NCI-H748 (cell line): ENCODE results near the gene ACADVL.
"Not testable (repeated sequence)": the region's sequence is repeated elsewhere in the genome, so short reads cannot be mapped to it uniquely, and the experiment has no call there.

Experiments
- DNase-seq: peaks from one replicate; lab custom pipeline; 2025; ENCODE audit not compliant: unreplicated experiment; lab: John Stamatoyannopoulos, UW

ACADVL gene

DNA sequence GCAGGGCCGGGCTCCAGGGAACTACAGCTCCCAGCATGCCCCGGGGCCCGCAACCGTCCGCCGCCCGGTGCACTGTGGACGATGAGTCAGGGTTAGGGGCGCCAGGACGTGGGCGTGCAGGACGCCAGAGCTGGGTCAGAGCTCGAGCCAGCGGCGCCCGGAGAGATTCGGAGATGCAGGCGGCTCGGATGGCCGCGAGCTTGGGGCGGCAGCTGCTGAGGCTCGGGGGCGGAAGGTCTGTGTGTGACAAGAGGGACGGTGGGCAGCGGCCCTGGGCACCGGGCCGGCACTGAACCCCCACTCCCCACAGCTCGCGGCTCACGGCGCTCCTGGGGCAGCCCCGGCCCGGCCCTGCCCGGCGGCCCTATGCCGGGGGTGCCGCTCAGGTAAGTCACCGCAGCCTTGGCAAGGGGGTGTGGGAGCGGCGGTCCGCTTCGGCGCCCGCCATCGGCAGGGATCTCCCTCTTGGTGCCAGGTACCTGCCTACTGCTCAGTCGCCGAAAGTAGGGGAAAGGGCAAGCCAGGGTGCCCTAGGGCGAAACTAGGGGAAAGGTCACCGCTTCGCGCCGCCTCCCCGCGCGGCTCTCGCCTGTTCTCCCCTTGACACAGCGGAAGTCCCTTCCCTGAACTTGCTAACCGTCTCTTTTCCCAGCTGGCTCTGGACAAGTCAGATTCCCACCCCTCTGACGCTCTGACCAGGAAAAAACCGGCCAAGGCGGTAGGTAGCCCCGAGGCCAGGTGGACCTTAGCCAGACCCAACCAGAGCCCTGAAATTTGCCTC lies at the start of gene ACADVL, which contains the start of gene DLG4:
TSS of gene ACADVL (plus strand) at position 127 of the 781 bp plus-strand sequence. CDS start at position 174, 47 bp downstream.
TSS of gene DLG4 (minus strand) at position 25 of the 781 bp plus-strand sequence.
- peak; percentile 83 for DNase-seq

- not testable (repeated sequence) for DNase-seq
Observed at GRCh38 chr17:7172522-7173191, 47.1 kb upstream of the ACADVL start.

DNA sequence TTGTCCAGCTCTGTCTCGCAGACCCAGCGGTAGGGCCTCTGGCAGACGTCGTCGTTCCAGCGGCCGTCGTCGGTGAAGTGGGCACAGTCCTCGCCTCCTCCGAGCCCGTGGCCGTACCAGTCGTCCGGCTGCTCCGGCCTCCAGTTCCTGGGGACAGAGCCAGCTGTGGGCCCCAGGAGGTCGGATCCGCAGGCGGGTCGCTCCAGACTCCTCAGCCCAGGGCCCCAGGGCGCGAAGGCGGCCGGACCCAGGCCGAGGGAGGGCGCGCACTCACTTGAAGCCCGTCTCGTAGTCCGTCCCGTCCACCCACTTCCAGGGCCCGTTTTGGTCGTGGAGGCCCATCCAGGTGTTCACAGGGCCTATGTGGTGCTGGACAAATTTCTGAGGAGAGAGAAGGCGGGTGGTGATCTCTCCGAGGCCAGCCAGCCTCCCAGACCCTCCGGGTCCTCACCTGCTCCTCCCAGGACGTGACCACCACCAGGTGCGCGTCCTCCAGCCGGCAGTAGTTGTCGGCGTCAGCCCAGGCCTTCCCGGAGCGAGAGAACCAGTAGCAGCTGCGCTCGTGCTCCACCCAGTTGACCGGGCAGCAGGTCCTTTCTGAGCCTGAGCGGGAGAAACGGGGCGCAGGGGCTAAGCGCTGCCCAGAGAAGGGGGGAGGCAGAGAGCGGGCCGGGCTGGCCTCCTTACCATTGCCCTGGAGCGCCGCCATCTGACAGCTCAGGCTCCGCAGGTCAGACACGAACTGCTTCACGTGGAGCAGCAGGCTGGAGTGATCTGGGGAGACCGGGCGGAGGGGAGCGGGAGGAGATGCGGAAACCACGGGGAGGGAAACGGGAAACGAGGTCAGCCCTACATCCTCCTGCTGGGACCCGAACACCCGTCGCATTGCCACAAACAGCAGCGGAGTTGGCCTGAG lies 45.8 kb upstream of the ACADVL start:
- DNase-seq = peak; percentile 19

- DNase-seq = no peak
Observed at GRCh38 chr17:7174603-7175326, 45.0 kb upstream of the ACADVL start.

DNA sequence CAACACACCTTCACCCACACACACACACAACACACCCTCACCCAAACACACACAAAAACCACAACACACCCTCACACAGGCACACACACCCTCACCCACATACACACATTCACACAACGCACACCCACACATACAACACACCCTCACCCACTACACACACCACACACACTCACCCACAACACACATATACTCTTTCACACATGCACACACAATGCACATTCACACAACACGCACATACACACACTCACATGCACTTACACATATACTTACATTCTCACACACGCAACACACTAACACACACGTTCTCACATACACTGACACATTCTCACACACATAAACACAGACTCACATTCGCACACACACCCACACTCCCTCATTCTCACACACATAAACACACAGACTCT lies 44.4 kb upstream of the ACADVL start:
- DNase-seq = no peak

GRCh38 chr17:7176107-7176840 lies 43.5 kb upstream of the ACADVL start:
- no peak for DNase-seq

DNA sequence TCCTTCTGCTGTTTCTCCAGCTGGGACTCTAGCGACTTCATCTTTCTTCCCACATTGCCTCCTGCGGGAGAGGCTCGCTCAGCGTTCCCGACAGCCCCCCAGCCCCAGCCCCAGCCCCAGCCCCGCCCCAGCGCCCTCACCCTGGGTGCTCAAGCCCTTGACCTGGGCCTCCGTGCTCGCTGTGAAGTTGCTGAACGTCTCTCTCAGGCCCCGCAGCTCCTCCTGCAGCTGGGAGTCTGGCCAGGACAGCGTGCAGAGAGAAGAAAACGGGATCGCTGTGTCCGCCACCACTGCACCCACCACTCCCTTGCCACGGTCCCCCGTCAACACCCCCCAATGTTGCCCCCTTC lies 42.9 kb upstream of the ACADVL start:
- DNase-seq = peak; percentile 35

DNA sequence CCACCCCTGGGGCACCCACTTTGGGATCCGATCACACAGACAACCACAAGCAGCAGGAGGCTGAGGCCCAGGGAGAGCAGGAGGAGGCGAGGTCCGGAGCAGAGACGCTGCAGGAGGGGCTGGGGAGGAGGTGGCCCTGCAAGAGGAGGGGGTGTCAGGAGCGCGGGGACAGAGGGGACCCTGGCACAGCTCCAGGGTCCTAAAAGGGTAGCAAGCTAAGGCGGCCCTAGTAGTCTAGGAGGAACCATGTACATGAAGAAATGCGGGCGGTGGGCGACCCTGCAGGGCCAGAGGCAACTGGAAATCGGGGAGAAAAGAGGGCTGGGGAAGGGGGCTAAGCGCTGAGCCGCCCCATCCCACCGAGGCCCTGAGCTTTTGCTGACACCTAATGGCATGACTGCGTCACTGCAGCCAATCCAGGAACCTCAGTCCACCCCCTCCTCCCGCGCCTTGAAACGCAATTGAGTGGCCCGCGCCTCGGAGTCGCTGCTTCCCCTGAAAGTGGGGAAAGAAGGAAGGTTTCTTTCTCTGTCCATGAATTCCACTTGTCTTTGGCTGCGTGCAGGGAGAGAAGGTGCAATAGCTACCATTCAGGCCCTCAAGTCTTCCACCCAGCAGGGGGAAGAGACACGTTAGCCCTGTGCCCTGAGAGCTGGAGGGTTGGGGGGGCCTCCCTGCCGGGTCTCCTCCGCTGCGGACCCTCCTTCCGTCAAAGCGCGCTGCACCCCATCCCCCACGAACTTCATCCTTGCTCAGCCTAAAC lies 42.4 kb upstream of the ACADVL start:
- DNase-seq = peak; percentile 86

GRCh38 chr17:7177954-7178477 lies 41.7 kb upstream of the ACADVL start:
- peak; percentile 82 for DNase-seq

DNA sequence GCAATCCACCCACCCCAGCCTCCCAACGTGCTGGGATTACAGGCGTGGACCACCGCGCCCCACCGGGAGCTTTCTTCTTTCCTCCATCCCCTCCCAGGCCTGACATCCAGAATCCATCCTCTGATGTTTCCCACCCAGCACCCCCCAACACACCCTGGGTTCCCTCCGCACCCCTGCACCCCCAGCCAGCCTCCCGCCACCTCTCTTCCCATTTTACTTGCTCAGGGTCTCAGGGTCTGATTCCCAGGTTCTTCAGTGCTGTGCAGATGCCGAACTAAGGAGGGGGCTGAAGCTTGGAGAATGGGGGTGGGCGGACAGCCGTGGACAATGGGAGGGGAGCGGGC lies 40.8 kb upstream of the ACADVL start:
- DNase-seq = no peak

GRCh38 chr17:7179317-7180254 lies 40.2 kb upstream of the ACADVL start, which contains the start of gene ASGR1:
Gene ASGR1, minus strand, starts transcription at chr17:7179370. Its CDS starts 807 bp downstream, at chr17:7178563.
- DNase-seq = no peak

GRCh38 chr17:7182101-7182500 lies 37.6 kb upstream of the ACADVL start:
- not testable (repeated sequence) for DNase-seq

DNA sequence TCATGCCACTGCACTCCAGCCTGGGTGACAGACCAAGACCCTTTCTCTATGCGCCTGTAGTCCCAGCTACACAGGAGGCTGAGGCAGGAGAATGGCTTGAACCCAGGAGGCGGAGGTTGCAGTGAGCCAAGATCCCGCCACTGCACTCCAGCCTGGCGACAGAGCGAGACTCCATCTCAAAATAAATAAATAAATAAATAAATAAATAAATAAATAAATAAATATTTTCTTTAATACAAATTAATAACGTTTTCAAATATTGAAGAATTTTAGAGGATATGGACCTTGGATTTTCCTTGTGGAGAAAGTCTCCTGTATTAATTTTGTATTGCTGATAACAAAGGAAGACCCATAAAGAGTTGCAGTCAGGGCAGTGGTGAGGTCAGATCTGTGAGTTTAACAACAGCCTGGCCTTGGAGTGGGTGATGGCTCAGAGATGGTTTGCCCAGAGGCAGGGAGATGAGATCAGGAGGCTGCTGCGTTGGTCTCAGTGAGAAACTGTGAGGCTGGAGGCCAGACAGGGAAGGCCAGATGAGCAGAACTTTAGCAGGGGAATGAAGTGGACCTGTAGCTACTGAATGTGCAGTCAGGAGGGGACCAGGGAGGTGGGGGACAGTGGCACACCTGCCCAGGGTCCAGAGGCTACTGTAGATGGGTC lies 36.2 kb upstream of the ACADVL start:
- no peak for DNase-seq

DNA sequence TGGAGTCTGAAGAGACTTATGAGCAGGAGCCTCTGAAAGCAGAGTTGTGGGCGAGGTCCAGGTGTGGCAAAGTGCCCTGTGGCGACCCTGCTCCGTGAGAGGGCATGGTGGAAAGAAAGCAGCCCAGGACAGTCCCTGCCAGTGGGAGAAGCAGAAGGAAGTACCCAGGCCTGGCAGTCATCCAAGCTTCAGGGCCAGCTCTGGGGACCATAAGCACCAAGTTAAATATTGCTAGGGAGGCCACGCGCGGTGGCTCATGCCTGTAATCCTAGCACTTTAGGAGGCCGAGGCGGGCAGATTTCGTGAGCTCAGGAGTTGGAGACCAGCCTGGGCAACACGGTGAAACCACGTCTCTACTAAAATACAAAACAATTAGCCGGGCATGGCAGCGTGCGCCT lies 35.6 kb upstream of the ACADVL start:
- DNase-seq = peak; percentile 27

GRCh38 chr17:7184647-7185046 lies 35.1 kb upstream of the ACADVL start:
- no peak for DNase-seq

- DNase-seq = peak; percentile 37
Observed at GRCh38 chr17:7186241-7186640, 33.5 kb upstream of the ACADVL start.

GRCh38 chr17:7190276-7190917 lies 29.3 kb upstream of the ACADVL start:
- no peak for DNase-seq
